Measurements from ENCODE around the gene EARS2. TPM values are rescaled to one million over a fixed set of nuclear protein-coding genes. Genes with fewer than 3 reads are reported as not detected.
"Not testable (repeated sequence)": the region's sequence is repeated elsewhere in the genome, so short reads cannot be mapped to it uniquely, and the experiment has no call there.

The EARS2 gene
- total and polyA plus RNA-seq, 3 experiments from 2014 or later: 14.1 to 28.5 (median 26.9) TPM

- no peak for DNase-seq
- Histone ChIP-seq H3K4me3 (ENCODE audit: low read length) (no peak overlapping the region), H3K27me3 (ENCODE audit: insufficient read depth, low read length, poor library complexity, severe bottlenecking) (no peaks in the 10 kb centered on the region), H3K27ac (ENCODE audit: low read depth, low read length) (no peak overlapping the region), H3K9me3 (ENCODE audit: low read length) (no peaks in the 10 kb centered on the region), H3K4me1 (ENCODE audit: insufficient read depth, low read length) (no peaks in the 10 kb centered on the region), H3K36me3 (ENCODE audit: insufficient read depth, low read length) (peaks cover 18% of the 10 kb centered on the region)
- ChIA-PET POLR2A (no interaction called here), CTCF (interaction anchor here (1.8 kb wide), 1 partner anchor 10 kb away, joined by 5 read pairs; no protein-coding TSS in a partner anchor)
- no peaks in the 10 kb centered on the region for H3K9me3 Mint-ChIP-seq
- peaks cover 4 to 76% (median 8%) of the 10 kb centered on the region in 3 donors for H3K36me3 Mint-ChIP-seq
- H3K4me1 Mint-ChIP-seq: no peaks in the 10 kb centered on the region
- no peak overlapping the region for H3K4me3 Mint-ChIP-seq
- no peak overlapping the region for H3K27ac Mint-ChIP-seq
- H3K27me3 Mint-ChIP-seq: no peaks in the 10 kb centered on the region
Measured at GRCh38 chr16:23544436-23544835, 12.7 kb downstream of the EARS2 start.

- H3K9me3 Mint-ChIP-seq; H3K4me3 ChIP-seq (ENCODE audit: low read length); POLR2A ChIA-PET; H3K4me1 Mint-ChIP-seq; H3K36me3 ChIP-seq (ENCODE audit: insufficient read depth, low read length); DNase-seq; H3K9me3 ChIP-seq (ENCODE audit: low read length); H3K27ac ChIP-seq (ENCODE audit: low read depth, low read length); H3K27ac Mint-ChIP-seq; H3K4me1 ChIP-seq (ENCODE audit: insufficient read depth, low read length); H3K27me3 ChIP-seq (ENCODE audit: insufficient read depth, low read length, poor library complexity, severe bottlenecking); H3K4me3 Mint-ChIP-seq; H3K27me3 Mint-ChIP-seq: not testable (repeated sequence)
- peaks cover 0 to 73% (median 3%) of the 10 kb centered on the region in 3 donors for H3K36me3 Mint-ChIP-seq
- CTCF ChIA-PET: interaction anchor here (0.6 to 1.4 kb wide), 5 partner anchors 14 to 66 kb away, joined by 3 to 4 read pairs (median 3); no protein-coding TSS in a partner anchor
Measured at GRCh38 chr16:23540817-23541178, 16.4 kb downstream of the EARS2 start.

GRCh38 chr16:23539984-23540816 lies 16.9 kb downstream of the EARS2 start:
- H3K27me3 Mint-ChIP-seq: no peaks in the 10 kb centered on the region
- ChIA-PET POLR2A (no interaction called here), CTCF (interaction anchor here (0.6 to 1.4 kb wide), 5 partner anchors 14 to 67 kb away, joined by 3 to 4 read pairs (median 3); no protein-coding TSS in a partner anchor)
- no peaks in the 10 kb centered on the region for H3K27me3 ChIP-seq (ENCODE audit: insufficient read depth, low read length, poor library complexity, severe bottlenecking)
- H3K4me1 ChIP-seq (ENCODE audit: insufficient read depth, low read length): no peaks in the 10 kb centered on the region
- H3K9me3 ChIP-seq (ENCODE audit: low read length): no peaks in the 10 kb centered on the region
- H3K27ac ChIP-seq (ENCODE audit: low read depth, low read length): no peak overlapping the region
- H3K9me3 Mint-ChIP-seq: no peaks in the 10 kb centered on the region
- no peak for DNase-seq
- peaks cover 10% of the 10 kb centered on the region for H3K36me3 ChIP-seq (ENCODE audit: insufficient read depth, low read length)
- no peak overlapping the region for H3K4me3 Mint-ChIP-seq
- no peaks in the 10 kb centered on the region for H3K4me1 Mint-ChIP-seq
- H3K36me3 Mint-ChIP-seq: peaks cover 0 to 73% (median 3%) of the 10 kb centered on the region in 3 donors
- no peak overlapping the region for H3K4me3 ChIP-seq (ENCODE audit: low read length)
- no peak overlapping the region for H3K27ac Mint-ChIP-seq

- no peaks in the 10 kb centered on the region for H3K4me1 ChIP-seq (ENCODE audit: insufficient read depth, low read length)
- no peaks in the 10 kb centered on the region for H3K4me1 Mint-ChIP-seq
- peaks cover 11% of the 10 kb centered on the region for H3K36me3 ChIP-seq (ENCODE audit: insufficient read depth, low read length)
- H3K4me3 ChIP-seq (ENCODE audit: low read length): no peak overlapping the region
- ChIA-PET CTCF (interaction anchor here (0.7 to 0.8 kb wide), 2 partner anchors 26 to 105 kb away, joined by 3 read pairs; no protein-coding TSS in a partner anchor), POLR2A (no interaction called here)
- DNase-seq: no peak
- H3K27me3 Mint-ChIP-seq: no peaks in the 10 kb centered on the region
- no peaks in the 10 kb centered on the region for H3K9me3 ChIP-seq (ENCODE audit: low read length)
- no peak overlapping the region for H3K4me3 Mint-ChIP-seq
- no peak overlapping the region for H3K27ac Mint-ChIP-seq
- peaks cover 0 to 75% (median 6%) of the 10 kb centered on the region in 3 donors for H3K36me3 Mint-ChIP-seq
- H3K27me3 ChIP-seq (ENCODE audit: insufficient read depth, low read length, poor library complexity, severe bottlenecking): no peaks in the 10 kb centered on the region
- no peaks in the 10 kb centered on the region for H3K9me3 Mint-ChIP-seq
- H3K27ac ChIP-seq (ENCODE audit: low read depth, low read length): peak overlapping the region; percentile 6
Measured at GRCh38 chr16:23538919-23539278, 18.3 kb downstream of the EARS2 start.

GRCh38 chr16:23537390-23537789 lies 19.8 kb downstream of the EARS2 start:
- no peaks in the 10 kb centered on the region for H3K27me3 ChIP-seq (ENCODE audit: insufficient read depth, low read length, poor library complexity, severe bottlenecking)
- no peaks in the 10 kb centered on the region for H3K9me3 Mint-ChIP-seq
- no peaks in the 10 kb centered on the region for H3K4me1 Mint-ChIP-seq
- no peak overlapping the region for H3K4me3 ChIP-seq (ENCODE audit: low read length)
- no peaks in the 10 kb centered on the region for H3K27me3 Mint-ChIP-seq
- ChIA-PET POLR2A (no interaction called here), CTCF (no interaction called here)
- peak overlapping the region in 2 of 8 donors; percentile 12 to 33 for H3K27ac Mint-ChIP-seq
- peaks cover 13% of the 10 kb centered on the region for H3K36me3 ChIP-seq (ENCODE audit: insufficient read depth, low read length)
- H3K4me3 Mint-ChIP-seq: no peak overlapping the region
- no peaks in the 10 kb centered on the region for H3K4me1 ChIP-seq (ENCODE audit: insufficient read depth, low read length)
- DNase-seq: no peak
- no peak overlapping the region for H3K27ac ChIP-seq (ENCODE audit: low read depth, low read length)
- peaks cover 0 to 78% (median 6%) of the 10 kb centered on the region in 3 donors for H3K36me3 Mint-ChIP-seq
- H3K9me3 ChIP-seq (ENCODE audit: low read length): no peaks in the 10 kb centered on the region

- DNase-seq: no peak
Measured at GRCh38 chr16:23535901-23536300, 21.2 kb downstream of the EARS2 start.

GRCh38 chr16:23534868-23535860 lies 22.0 kb downstream of the EARS2 start:
- H3K36me3 ChIP-seq (ENCODE audit: insufficient read depth, low read length): peaks cover 20% of the 10 kb centered on the region
- Mint-ChIP-seq H3K9me3 (no peaks in the 10 kb centered on the region), H3K4me3 (no peak overlapping the region), H3K27ac (peak overlapping the region in 1 of 8 donors; percentile 69), H3K27me3 (no peaks in the 10 kb centered on the region), H3K36me3 (peaks cover 0 to 82% (median 6%) of the 10 kb centered on the region in 3 donors), H3K4me1 (no peaks in the 10 kb centered on the region)
- H3K27me3 ChIP-seq (ENCODE audit: insufficient read depth, low read length, poor library complexity, severe bottlenecking): no peaks in the 10 kb centered on the region
- H3K4me3 ChIP-seq (ENCODE audit: low read length): no peak overlapping the region
- no peak overlapping the region for H3K27ac ChIP-seq (ENCODE audit: low read depth, low read length)
- no peaks in the 10 kb centered on the region for H3K4me1 ChIP-seq (ENCODE audit: insufficient read depth, low read length)
- POLR2A ChIA-PET: no interaction called here
- CTCF ChIA-PET: interaction anchor here (1.7 kb wide), 1 partner anchor 10 kb away, joined by 5 read pairs; no protein-coding TSS in a partner anchor
- H3K9me3 ChIP-seq (ENCODE audit: low read length): no peaks in the 10 kb centered on the region
- no peak for DNase-seq

More at GRCh38 chr16:23535901-23536300, 21.2 kb downstream of the EARS2 start:
- H3K4me3 Mint-ChIP-seq: no peak overlapping the region
- H3K27me3 Mint-ChIP-seq: no peaks in the 10 kb centered on the region
- H3K4me3 ChIP-seq (ENCODE audit: low read length): no peak overlapping the region
- CTCF ChIA-PET: no interaction called here
- POLR2A ChIA-PET: interaction anchor here (0.7 kb wide), 1 partner anchor 74 kb away, joined by 13 read pairs; no protein-coding TSS in a partner anchor
- no peak overlapping the region for H3K27ac ChIP-seq (ENCODE audit: low read depth, low read length)
- H3K9me3 ChIP-seq (ENCODE audit: low read length): no peaks in the 10 kb centered on the region
- H3K4me1 Mint-ChIP-seq: no peaks in the 10 kb centered on the region
- H3K36me3 ChIP-seq (ENCODE audit: insufficient read depth, low read length): peaks cover 20% of the 10 kb centered on the region
- H3K4me1 ChIP-seq (ENCODE audit: insufficient read depth, low read length): no peaks in the 10 kb centered on the region
- peaks cover 0 to 84% (median 6%) of the 10 kb centered on the region in 3 donors for H3K36me3 Mint-ChIP-seq
- H3K27ac Mint-ChIP-seq: peak overlapping the region in 1 of 8 donors; percentile 69
- H3K9me3 Mint-ChIP-seq: no peaks in the 10 kb centered on the region
- H3K27me3 ChIP-seq (ENCODE audit: insufficient read depth, low read length, poor library complexity, severe bottlenecking): no peaks in the 10 kb centered on the region

All from CD8-positive, alpha-beta memory T cell (primary cell).